B cell (primary cell): Measurements from ENCODE around the gene STAU1.

Experiments
- CTCF ChIP-seq: fragments of 200-600 bp; IDR thresholded peaks from one replicate; pipeline ENCODE4 v1.8.0; 2022; ENCODE audit warnings: antibody characterized with exemption, mild to moderate bottlenecking
- EZH2 ChIP-seq: IDR thresholded peaks from 2 replicates; pipeline ENCODE4 v1.6.1; 2012; ENCODE audit warnings: borderline replicate concordance, low read depth, mild to moderate bottlenecking, moderate library complexity, low read length; ENCODE audit not compliant: insufficient read depth, poor library complexity, severe bottlenecking

GRCh38 chr20:49138431-49138830 lies 49.7 kb downstream of the STAU1 start:
- TF ChIP-seq CTCF, result no peak
- no peak for TF ChIP-seq EZH2
